Measurements from ENCODE around the gene C2CD4C. TPM values are rescaled to one million over a fixed set of nuclear protein-coding genes. Genes with fewer than 3 reads are reported as not detected.

C2CD4C gene
- total RNA-seq, 4 donors from 2014 or later: 0.44 to 6.8 (median 0.51) TPM; not detected in 1

DNA sequence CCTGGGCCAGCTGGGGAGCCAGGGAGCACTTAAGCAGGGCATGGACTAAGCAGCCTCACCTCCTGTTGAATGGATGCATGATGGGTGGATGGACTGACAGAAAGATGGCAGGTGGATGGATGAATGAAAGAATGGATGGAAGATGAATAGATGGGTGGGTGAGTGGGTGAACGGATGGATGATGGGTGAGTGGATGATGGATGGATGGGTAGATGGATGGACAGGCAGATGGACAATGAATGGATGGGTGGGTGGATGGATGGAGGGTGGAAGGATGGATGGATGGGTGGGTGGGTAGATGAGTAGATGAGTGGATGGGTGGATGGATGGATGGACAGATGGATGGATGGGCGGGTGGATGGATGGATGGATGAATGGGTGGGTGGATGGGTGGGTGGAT, 33.1 kb upstream of the C2CD4C start:
- TF ChIP-seq, protein P1, sequence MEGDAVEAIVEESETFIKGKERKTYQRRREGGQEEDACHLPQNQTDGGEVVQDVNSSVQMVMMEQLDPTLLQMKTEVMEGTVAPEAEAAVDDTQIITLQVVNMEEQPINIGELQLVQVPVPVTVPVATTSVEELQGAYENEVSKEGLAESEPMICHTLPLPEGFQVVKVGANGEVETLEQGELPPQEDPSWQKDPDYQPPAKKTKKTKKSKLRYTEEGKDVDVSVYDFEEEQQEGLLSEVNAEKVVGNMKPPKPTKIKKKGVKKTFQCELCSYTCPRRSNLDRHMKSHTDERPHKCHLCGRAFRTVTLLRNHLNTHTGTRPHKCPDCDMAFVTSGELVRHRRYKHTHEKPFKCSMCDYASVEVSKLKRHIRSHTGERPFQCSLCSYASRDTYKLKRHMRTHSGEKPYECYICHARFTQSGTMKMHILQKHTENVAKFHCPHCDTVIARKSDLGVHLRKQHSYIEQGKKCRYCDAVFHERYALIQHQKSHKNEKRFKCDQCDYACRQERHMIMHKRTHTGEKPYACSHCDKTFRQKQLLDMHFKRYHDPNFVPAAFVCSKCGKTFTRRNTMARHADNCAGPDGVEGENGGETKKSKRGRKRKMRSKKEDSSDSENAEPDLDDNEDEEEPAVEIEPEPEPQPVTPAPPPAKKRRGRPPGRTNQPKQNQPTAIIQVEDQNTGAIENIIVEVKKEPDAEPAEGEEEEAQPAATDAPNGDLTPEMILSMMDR (IDR thresholded peaks at IDR 0.05; ENCODE audit: low read depth): no peak

DNA sequence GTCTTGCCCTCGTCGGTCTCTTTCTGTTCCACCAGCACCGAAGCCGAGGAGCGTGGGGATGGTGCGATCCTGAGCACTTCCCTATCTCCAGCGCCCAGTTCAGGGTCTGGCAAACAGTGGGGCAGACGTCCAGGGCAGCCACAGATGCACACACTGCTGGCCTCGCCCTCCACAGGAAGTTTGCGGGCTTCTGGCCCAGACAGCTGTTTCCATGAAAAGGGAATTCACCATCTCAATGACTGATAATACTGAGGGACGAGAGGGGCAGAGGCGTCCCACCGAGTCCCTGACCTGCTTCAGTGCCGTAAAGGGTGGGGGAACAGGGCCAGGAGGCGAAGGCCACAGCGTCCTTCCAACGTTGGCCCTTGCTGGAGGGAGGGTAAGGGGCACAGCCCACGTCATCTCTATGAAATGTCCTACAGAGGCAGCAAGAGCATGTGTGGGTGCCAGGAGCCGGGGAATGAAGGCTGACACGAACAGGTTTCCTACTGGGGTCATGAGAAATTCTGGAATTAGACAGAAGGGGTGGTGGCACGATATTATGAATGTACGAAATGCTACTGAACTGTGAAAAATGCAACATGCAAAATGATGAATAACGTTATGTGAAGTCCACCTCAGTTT, 32.4 kb upstream of the C2CD4C start:
- TF ChIP-seq, protein P1 (IDR thresholded peaks at IDR 0.05; ENCODE audit: low read depth): no peak

DNA sequence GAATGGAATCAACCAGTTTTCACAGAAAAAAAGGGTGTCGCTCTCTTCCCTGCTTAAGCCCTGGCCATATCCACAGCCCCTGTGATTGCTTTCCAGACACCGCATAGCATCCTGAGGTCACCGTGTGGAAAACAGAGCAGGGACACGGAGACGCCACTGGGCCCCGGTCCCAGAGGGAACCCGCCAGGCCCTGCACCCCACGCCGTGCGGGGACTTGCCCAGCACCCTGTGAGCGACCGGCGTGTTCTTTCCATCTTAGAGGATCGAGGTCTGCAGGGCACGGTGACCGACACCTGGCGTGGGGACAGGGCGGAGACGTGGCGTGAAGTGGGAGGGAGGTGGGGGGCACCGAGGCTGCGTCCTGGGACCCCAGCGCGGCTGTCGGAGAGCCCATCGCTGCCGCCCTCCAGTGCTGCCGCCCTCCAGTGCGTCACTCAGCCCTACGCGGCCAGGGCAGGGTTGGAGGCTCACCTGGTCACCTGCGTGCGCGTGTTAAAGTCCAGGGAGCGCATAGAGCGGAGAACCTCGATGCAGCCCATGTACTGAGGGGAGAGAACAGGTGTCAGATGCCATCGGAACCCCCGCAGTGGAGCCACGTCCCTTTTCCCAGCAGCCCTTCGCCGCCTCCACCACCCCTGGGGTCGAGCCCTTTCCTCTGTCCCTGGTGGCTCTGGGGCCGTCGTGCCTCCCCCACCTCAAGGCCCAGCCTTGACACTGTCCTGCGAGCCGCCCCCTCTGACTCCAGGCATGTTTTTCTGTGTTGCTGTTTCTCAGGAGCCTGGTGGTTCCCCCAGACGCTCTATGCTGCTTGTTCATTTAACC, 31.7 kb upstream of the C2CD4C start:
- TF ChIP-seq, protein P1 (IDR thresholded peaks at IDR 0.05; ENCODE audit: low read depth): no peak

DNA sequence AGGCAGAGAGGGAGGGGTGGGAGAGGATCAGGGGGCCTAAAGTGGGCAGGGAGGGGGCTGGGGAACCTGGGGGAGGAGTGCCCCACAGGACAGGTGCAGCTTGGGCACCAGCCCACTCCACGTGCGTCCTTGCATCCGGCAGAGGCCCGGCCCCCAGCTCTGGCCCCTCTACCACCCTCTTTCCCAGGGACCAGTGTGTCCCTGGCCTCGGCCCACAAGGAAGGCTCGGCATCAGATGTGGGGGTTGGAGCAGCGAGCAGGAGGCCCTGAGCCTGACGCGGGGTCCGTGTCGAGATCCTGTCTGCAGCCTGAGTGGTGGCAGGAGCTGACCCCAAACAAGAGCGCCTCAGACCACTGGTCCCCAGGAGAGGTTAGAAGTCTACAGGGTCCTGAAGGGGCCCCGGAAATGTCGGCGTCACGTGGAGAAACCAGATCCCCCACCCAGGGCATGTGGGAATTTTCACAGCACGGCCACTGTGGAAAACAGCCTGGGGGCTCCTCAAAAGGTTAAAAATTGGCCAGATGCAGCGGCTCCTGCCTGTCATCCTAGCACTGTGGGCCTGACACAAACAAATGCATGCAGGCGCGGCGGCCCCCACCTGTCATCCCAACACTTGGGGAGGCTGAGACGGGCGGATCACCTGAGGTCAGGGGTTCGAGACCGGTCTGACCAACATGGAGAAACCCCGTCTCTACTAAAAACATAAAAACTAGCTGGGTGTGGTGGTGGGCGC, 30.4 kb upstream of the C2CD4C start:
- TF ChIP-seq, protein P1 (IDR thresholded peaks at IDR 0.05; ENCODE audit: low read depth): no peak

DNA sequence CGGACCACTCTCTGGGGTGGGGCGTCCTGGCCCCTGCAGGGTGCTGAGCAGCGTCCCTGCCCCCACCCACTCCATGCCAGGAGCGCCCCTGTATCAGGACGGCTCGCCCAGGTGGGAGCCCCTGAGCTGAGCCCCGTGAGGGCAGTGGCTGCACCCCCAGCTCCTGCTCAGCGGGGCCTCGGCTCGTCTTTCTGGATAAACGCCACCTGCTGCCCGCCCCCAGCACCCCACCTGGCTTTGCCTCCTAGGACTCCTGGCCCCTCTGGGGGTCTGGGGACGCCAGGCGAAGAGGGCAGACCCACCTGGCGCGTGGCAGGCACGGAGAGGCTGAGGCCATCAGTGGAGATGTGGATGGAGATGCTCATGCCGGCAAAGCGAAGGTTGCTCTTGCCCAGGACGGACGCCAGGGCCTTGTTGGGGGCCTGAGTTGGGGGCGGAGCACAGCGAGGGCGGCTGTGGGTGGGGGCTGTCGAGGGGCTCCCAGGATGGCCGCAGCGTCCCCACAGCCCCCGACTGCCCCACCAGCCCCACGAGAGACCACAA, 29.5 kb upstream of the C2CD4C start:
- TF ChIP-seq, protein P1 (IDR thresholded peaks at IDR 0.05; ENCODE audit: low read depth): no peak

DNA sequence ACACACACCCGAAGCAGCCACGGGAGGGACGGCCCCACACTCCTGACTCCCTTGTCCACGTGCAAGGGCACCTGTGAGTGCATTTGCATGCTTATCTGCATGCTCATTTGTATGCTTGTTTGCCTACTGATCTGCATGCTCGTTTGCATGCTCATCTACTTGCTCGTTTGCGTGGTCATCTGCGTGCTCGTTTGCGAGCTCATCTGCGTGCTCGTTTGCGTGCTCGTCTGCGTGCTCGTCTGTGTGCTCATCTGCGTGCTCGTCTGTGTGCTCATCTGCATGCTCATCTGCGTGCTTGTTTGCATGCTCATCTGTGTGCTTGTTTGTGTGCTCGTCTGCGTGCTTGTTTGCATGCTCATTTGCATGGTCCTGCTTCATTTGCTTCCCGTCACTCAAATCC, 28.1 kb upstream of the C2CD4C start:
- TF ChIP-seq, protein P1 (IDR thresholded peaks at IDR 0.05; ENCODE audit: low read depth): no peak

Measured in subcutaneous adipose tissue (tissue), 4 donors.